T follicular helper cell (primary cell): ENCODE results near the gene LARP1.
"Not testable (repeated sequence)": the region's sequence is repeated elsewhere in the genome, so short reads cannot be mapped to it uniquely, and the experiment has no call there.

ENCODE experiments used
- DNase-seq: peaks from one replicate; pipeline ENCODE4 v3.0.0-alpha.2; 2020; ENCODE audit warnings: low read depth
- total RNA-seq, 2 experiments: gene quantifications; one replicate each; lab custom pipeline; 2026; lab: John Stamatoyannopoulos, UW

Gene LARP1
- total RNA-seq, result 220 to 490 reads per million in 2 experiments

DNA sequence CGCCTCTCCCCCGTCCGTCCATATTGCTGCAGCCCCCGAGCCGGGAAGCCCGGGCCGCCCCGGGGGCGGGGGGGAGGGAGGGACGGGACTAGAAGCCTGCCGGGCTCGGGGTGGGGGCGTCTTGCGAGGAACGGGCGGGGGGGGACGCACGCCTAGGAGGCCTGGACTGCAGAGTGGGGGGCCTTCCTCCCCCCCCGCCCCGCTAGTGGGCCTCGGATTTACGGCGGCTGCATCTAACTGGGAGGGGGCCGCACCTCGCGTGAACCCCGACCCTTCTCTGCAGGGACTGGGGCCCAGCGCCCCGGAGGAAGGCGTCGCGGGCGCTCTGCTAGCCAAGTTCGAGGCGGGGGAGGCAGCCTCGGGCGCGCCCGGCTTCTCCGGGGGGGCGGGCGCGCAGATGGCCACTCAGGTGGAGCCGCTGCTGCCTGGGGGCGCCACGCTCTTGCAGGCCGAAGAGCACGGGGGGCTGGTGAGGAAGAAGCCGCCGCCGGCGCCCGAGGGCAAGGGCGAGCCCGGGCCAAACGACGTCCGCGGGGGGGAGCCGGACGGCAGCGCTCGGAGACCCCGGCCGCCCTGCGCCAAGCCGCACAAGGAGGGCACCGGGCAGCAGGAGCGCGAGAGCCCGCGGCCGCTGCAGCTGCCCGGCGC is at the start of gene LARP1:
LARP1 (plus strand) TSS at position 17 of the 648 bp plus-strand sequence; CDS start at position 398, 381 bp downstream.
- DNase-seq, result no peak

GRCh38 chr5:154706416-154706815 is 48.8 kb upstream of the LARP1 start:
- no peak for DNase-seq

- no peak for DNase-seq
Measured at GRCh38 chr5:154707641-154708040, 47.5 kb upstream of the LARP1 start.

DNA sequence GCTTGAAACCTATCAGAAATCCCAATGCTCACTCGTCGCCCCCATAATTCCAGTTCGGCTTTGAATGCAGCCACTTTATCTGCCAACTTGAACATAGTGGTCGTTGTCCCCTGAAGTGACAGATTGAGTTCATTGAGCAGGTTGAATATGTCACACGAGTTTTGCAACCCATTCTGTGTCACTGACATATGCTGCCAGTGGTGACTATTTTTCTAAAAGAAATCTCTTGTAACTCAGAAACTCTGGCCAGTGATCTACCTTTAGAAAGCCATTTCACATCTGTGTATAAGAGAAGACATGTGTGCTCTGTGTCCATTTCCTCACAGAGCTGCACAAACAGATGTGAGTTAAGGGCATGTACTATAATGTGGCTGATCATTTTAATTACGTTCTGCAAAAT is 47.0 kb upstream of the LARP1 start:
- no peak for DNase-seq

DNA sequence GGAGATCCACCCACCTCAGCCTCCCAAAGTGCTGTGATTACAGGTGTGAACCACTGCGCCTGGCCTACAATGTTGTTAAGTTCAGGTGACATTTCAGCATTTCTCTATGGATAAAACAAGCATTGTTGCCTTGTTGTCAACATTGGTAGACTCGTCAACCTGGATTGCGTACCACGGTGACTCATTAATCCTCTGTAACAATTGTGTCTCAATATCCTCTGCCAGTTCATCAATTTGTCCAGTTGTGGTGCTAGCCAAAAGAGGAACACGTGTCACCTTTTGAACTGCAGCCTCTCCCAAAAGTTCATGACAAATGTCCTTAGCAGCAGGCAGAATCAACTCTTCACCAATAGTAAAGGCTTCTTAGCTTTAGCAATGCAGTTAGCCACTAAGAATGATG is 46.3 kb upstream of the LARP1 start:
- no peak for DNase-seq

- no peak for DNase-seq
Measured at GRCh38 chr5:154709368-154710305, 45.5 kb upstream of the LARP1 start.

DNA sequence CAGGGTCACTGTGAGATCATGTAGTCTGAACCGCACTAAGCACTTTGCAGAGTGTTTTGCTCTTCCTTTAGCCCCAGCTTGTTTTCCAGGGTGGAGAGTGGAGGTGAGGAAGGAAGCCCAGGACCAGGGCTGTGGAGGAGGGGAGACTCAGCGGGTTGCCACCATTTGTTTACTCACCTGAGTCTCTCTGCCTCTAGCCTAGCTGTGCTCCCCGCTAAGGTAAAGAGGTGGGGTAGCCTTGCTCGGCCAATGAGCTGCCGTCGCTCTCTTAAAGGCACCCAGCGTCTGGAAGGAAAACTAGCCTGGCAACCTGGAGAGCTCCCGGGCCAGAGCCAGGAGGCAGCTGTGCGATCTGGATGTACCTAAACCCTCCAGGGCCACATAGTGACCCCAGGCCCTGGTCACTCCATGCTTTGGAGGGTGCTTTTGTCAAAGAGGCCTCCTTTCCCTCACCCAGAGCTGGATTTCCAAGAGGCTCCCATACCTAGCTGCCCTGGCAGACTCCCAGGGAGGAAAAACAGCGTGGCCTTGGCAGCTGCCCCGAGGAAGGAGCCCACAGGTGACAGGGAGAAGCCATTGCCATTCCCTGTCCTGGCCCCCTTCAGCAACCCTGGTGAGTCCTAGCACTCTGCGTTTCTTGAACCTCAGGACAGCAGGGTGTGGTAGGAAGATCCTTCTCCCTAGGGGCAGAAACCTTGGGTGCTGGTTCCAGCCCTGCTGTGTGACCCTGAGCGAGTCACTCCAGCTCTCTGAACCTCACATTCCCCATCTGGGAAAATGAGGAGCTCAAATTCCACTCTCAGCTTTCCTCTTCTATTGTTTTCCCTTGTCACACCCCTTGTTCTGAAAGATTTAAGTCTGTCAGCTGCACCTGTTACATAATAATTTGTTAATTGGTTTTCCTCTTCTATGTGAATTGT is 42.4 kb upstream of the LARP1 start:
- no peak for DNase-seq

DNA sequence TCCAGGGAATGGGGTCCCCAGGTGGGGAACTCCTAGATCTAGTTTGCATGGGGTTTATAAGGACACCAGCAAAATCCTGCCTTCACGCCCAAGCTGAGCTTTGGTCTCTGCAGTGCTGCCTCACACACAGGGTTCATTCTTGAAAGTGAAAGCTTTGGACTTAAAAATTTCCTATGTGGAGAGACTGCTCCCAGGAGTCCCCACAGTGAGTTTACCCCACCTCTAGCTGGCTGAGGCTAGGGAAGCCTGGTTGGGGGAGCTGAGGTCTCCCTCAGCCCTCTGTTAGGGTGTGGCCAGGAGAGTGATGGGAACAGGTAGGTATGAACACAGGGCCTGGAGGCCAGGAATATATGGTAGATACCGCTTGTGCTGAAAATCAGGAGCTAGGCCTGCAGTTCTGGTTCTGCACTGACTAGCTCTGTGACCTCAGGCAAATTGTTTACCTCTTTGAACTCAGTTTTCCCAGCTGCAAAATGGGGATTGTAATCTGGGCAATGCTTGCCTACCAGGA is 41.5 kb upstream of the LARP1 start:
- DNase-seq, result no peak

- DNase-seq, result no peak
Measured at GRCh38 chr5:154714266-154714986, 40.8 kb upstream of the LARP1 start.

DNA sequence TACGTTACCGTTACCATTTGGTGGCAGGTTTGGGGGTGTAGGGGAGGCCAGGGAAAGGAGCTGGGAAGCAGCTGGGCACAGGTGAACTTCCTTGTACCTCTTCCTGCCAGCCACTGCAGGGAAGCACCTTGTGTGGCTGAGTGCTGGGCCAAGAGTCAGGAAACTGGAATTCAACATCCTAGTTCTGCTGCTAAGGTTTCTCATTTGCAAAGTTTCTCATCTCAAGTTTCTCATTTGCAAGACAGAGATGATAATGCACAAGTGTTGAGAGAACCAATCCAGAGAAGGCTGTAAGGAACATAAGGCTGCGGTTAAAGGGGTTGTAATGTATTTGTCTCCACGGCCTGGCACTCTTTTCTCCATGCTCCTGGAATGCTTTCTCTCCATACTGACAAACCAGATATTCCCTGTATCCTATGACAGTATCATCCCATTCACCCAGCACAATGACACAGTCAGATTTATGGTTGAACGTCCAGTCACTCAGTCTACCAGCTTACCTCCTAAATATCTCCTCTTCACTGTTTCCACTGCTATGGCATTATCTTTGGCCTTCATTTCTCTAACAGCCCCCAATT is 33.6 kb upstream of the LARP1 start:
- no peak for DNase-seq

GRCh38 chr5:154722097-154722496 is 33.1 kb upstream of the LARP1 start:
- DNase-seq, result no peak

DNA sequence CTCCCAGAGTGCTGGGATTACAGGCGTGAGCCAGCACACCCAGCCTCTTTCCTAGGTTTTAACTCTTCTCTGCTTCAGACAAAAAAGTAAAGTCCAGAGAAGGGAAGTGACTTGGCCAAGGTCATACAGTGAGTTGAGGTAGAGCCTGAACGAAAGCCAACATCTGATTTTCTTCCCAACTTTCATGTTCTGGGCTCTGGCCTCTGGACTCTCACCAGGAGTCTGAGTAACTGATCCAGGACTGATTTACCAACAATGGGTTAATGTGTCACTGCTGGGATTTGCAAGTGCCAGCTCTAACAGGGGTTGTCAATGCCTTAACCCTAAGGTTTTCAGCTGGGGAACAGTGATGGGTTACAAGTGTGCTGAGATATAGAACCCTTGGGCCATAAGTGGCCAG is 32.2 kb upstream of the LARP1 start:
- DNase-seq, result no peak

DNA sequence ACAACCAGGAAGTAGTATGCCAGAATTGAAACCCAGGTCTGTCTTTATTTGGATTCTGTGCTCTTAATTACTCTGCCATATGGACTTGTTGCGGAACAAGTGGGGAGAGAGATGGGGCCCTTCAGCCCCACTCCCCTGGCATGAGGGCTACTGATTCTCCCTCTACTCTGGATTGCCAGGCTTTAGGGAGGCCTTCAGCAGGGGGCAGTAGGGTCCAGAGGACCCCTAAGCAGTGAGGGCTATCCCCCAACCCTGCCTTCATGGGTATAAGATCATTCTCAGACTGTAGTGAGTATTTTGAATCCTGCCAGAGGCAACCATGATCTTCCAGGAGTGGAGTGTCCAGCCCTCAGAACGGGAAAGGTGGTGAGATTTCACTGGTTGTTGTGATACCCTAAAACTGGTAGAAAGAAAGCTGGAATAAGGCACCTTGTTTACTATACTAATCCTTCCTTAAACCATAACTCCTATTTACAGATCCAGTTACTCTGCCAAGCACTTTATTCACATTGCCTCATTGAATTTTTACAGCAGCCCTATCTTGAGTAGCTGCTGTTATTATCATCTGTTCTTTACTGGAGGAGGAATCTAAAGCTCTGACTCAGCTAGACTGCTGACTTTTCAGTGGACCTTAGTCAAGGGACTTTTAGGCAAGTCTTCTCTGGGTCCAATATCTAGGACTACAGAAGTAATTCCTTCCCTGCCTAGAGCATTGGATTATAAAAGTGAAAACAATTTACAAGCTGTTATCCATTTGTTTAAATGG is 31.3 kb upstream of the LARP1 start:
- DNase-seq, result no peak

- DNase-seq, result no peak
Measured at GRCh38 chr5:154727361-154727760, 27.8 kb upstream of the LARP1 start.

GRCh38 chr5:154728939-154729588 is 26.1 kb upstream of the LARP1 start:
- DNase-seq, result no peak

DNA sequence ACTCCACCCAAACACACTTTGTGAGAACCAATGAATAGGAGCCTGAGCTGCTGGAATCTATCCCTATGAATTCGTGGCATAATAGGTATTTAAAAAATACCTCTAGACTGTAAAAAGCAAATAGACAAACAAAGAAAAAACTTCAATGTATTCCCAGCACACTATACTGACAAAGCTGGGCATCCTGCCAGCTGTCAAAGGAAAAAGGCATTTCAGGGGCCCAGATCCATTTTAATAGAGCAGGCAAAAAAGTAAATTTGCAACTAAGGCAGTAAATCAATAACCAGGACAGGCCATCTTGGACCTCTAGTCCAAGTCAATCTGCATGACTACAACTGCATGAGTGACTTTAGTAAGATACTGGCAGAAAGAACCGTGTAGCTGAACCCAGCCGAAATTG is 25.6 kb upstream of the LARP1 start:
- DNase-seq, result no peak

DNA sequence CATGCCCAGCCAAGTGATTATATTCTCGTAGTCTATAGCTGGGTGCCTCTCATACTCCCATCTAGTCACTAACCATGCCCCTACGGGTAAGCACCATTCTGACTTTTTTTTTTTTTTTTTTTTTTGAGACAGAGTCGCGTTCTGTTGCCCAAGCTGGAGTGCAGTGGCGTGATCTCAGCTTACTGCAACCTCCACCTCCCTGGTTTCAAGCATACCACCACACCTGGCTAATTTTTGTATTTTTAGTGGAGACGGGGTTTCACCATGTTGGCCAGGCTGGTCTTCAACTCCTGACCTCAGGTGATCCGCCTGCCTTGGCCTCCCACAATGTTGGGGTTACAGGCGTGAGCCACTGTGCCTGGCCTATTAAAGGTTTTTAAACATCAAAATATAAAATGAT is 24.4 kb upstream of the LARP1 start:
- DNase-seq, result not testable (repeated sequence)

- DNase-seq, result no peak
Measured at GRCh38 chr5:154732212-154732611, 23.0 kb upstream of the LARP1 start.
